ENCODE results near the gene PRUNE1.

PRUNE1 gene

GRCh38 chr1:151007853-151008243 is 401 bp upstream of the PRUNE1 start:
- DNase-seq, result no peak

- no peak for DNase-seq
Observed at GRCh38 chr1:151009206-151009587, 948 bp downstream of the PRUNE1 start.

- DNase-seq, result no peak
Observed at GRCh38 chr1:151009674-151010345, 1.6 kb downstream of the PRUNE1 start.

- no peak for DNase-seq
Observed at GRCh38 chr1:151010346-151010726, 2.1 kb downstream of the PRUNE1 start.

- no peak for DNase-seq
Observed at GRCh38 chr1:151011154-151011850, 3.1 kb downstream of the PRUNE1 start.

- DNase-seq, result no peak
Observed at GRCh38 chr1:151012684-151013471, 4.6 kb downstream of the PRUNE1 start.

GRCh38 chr1:151013518-151013917 is 5.3 kb downstream of the PRUNE1 start:
- no peak for DNase-seq

GRCh38 chr1:151024540-151025146 is 16.4 kb downstream of the PRUNE1 start:
- DNase-seq, result peak; percentile 76 to 79

GRCh38 chr1:151026460-151026859 is 18.2 kb downstream of the PRUNE1 start:
- DNase-seq, result no peak

GRCh38 chr1:151032164-151032563 is 23.9 kb downstream of the PRUNE1 start:
- no peak for DNase-seq

GRCh38 chr1:151035167-151035566 is 26.9 kb downstream of the PRUNE1 start:
- DNase-seq, result no peak

- no peak for DNase-seq
Observed at GRCh38 chr1:151036356-151036755, 28.1 kb downstream of the PRUNE1 start, which contains the start of gene BNIPL. BNIPL (plus strand) TSS chr1:151036586; CDS start chr1:151036726, 140 bp downstream.

GRCh38 chr1:151037032-151037431 is 28.8 kb downstream of the PRUNE1 start:
- no peak for DNase-seq

GRCh38 chr1:151039521-151039920 is 31.3 kb downstream of the PRUNE1 start:
- DNase-seq, result no peak

- no peak for DNase-seq
Observed at GRCh38 chr1:151043163-151043562, 34.9 kb downstream of the PRUNE1 start.

- peak; percentile 51 to 59 for DNase-seq
Observed at GRCh38 chr1:151047591-151047924, 39.3 kb downstream of the PRUNE1 start, which contains the start of gene C1orf56. C1orf56 (plus strand) TSS chr1:151047751; CDS start chr1:151047848, 97 bp downstream.

- peak; percentile 38 to 40 for DNase-seq
Observed at GRCh38 chr1:151047925-151048644, 39.8 kb downstream of the PRUNE1 start.

- DNase-seq, result no peak
Observed at GRCh38 chr1:151048645-151049032, 40.4 kb downstream of the PRUNE1 start.

GRCh38 chr1:151049458-151049857 is 41.2 kb downstream of the PRUNE1 start:
- DNase-seq, result no peak

- no peak for DNase-seq
Observed at GRCh38 chr1:151050051-151050688, 41.9 kb downstream of the PRUNE1 start.

GRCh38 chr1:151051356-151052009 is 43.2 kb downstream of the PRUNE1 start:
- DNase-seq, result no peak
